ENCODE data around the gene NEDD8. TPM values are rescaled to one million over a fixed set of nuclear protein-coding genes. Genes with fewer than 3 reads are reported as not detected.

The NEDD8 gene
- total RNA-seq, 2 experiments from 2014 or later = 42.0 to 43.5 TPM

- no peak overlapping the region for H3K27ac ChIP-seq (ENCODE audit: low read depth in 1 of 2, low read length in 2 of 2)
- Mint-ChIP-seq H3K4me1 (ENCODE audit: low read depth) (peaks cover 84% of the 10 kb centered on the region), H3K27ac (peak overlapping the region; percentile 31), H3K27me3 (no peaks in the 10 kb centered on the region), H3K36me3 (ENCODE audit: low read depth) (peaks cover 90% of the 10 kb centered on the region), H3K4me3 (peak overlapping the region; percentile 15), H3K9me3 (no peaks in the 10 kb centered on the region)
- H3K4me1 ChIP-seq (ENCODE audit: insufficient read depth, low read length) = peaks cover 57% of the 10 kb centered on the region
- no peaks in the 10 kb centered on the region for H3K9me3 ChIP-seq (ENCODE audit: control insufficient read depth in 1 of 2, insufficient read depth in 1 of 2, low read length in 2 of 2)
- peaks cover 74% of the 10 kb centered on the region for H3K36me3 ChIP-seq (ENCODE audit: insufficient read depth, low read length)
- ChIA-PET POLR2A (interaction anchor here (0.5 to 2.6 kb wide), 7 partner anchors 9 to 97 kb away, joined by 3 to 11 read pairs (median 3); partner anchors contain the start of genes EMC9, MDP1 and TM9SF1), CTCF (interaction anchor here (3.3 kb wide), 1 partner anchor 22 kb away, joined by 14 read pairs; the partner anchor contains the start of gene MDP1)
- no peak overlapping the region for H3K4me3 ChIP-seq (ENCODE audit: low read length)
- intact Hi-C loops (cut with DNase I, micrococcal nuclease) = no loop called here
- DNase-seq (no peak), ATAC-seq (ENCODE audit: poor library complexity) (no peak)
- no peaks in the 10 kb centered on the region for H3K27me3 ChIP-seq (ENCODE audit: control insufficient read depth in 1 of 2, insufficient read depth in 2 of 2, low read length in 2 of 2)
- no peak for TF ChIP-seq CTCF (IDR thresholded peaks at IDR 0.05)
Measured at GRCh38 chr14:24238123-24238522, 6.0 kb upstream of the NEDD8 start.

GRCh38 chr14:24237463-24237955 lies 5.3 kb upstream of the NEDD8 start:
- intact Hi-C loops (cut with DNase I, micrococcal nuclease) = no loop called here
- no peaks in the 10 kb centered on the region for H3K9me3 Mint-ChIP-seq
- peak overlapping the region; percentile 32 for H3K4me3 Mint-ChIP-seq
- ChIA-PET POLR2A (interaction anchor here (0.8 to 2.6 kb wide), 6 partner anchors 10 to 96 kb away, joined by 3 to 11 read pairs (median 4); partner anchors contain the start of genes EMC9, MDP1 and TM9SF1), CTCF (interaction anchor here (3.3 kb wide), 1 partner anchor 22 kb away, joined by 14 read pairs; the partner anchor contains the start of gene MDP1)
- Histone ChIP-seq H3K9me3 (ENCODE audit: control insufficient read depth in 1 of 2, insufficient read depth in 1 of 2, low read length in 2 of 2) (no peaks in the 10 kb centered on the region), H3K36me3 (ENCODE audit: insufficient read depth, low read length) (peaks cover 74% of the 10 kb centered on the region), H3K27me3 (ENCODE audit: control insufficient read depth in 1 of 2, insufficient read depth in 2 of 2, low read length in 2 of 2) (no peaks in the 10 kb centered on the region), H3K4me1 (ENCODE audit: insufficient read depth, low read length) (peaks cover 56% of the 10 kb centered on the region), H3K4me3 (ENCODE audit: low read length) (no peak overlapping the region), H3K27ac (ENCODE audit: low read depth in 1 of 2, low read length in 2 of 2) (no peak overlapping the region)
- peaks cover 91% of the 10 kb centered on the region for H3K36me3 Mint-ChIP-seq (ENCODE audit: low read depth)
- H3K27me3 Mint-ChIP-seq = no peaks in the 10 kb centered on the region
- DNase-seq (no peak), ATAC-seq (ENCODE audit: poor library complexity) (no peak)
- H3K27ac Mint-ChIP-seq = peak overlapping the region; percentile 31
- peaks cover 87% of the 10 kb centered on the region for H3K4me1 Mint-ChIP-seq (ENCODE audit: low read depth)
- no peak for TF ChIP-seq CTCF (IDR thresholded peaks at IDR 0.05)

- Mint-ChIP-seq H3K27ac (peak overlapping the region; percentile 93), H3K36me3 (ENCODE audit: low read depth) (peaks cover 91% of the 10 kb centered on the region), H3K27me3 (no peaks in the 10 kb centered on the region), H3K4me3 (peak overlapping the region; percentile 32), H3K4me1 (ENCODE audit: low read depth) (peaks cover 87% of the 10 kb centered on the region), H3K9me3 (no peaks in the 10 kb centered on the region)
- intact Hi-C loops (cut with DNase I, micrococcal nuclease) = no loop called here
- H3K27me3 ChIP-seq (ENCODE audit: control insufficient read depth in 1 of 2, insufficient read depth in 2 of 2, low read length in 2 of 2) = no peaks in the 10 kb centered on the region
- peaks cover 55% of the 10 kb centered on the region for H3K4me1 ChIP-seq (ENCODE audit: insufficient read depth, low read length)
- H3K4me3 ChIP-seq (ENCODE audit: low read length) = no peak overlapping the region
- peaks cover 74% of the 10 kb centered on the region for H3K36me3 ChIP-seq (ENCODE audit: insufficient read depth, low read length)
- ChIA-PET CTCF (interaction anchor here (3.3 kb wide), 1 partner anchor 21 kb away, joined by 14 read pairs; the partner anchor contains the start of gene MDP1), POLR2A (interaction anchor here (0.6 to 2.6 kb wide), 7 partner anchors 20 to 95 kb away, joined by 3 to 11 read pairs (median 3); partner anchors contain the start of genes EMC9, MDP1, RABGGTA and TM9SF1)
- no peak for DNase-seq
- H3K27ac ChIP-seq (ENCODE audit: low read depth in 1 of 2, low read length in 2 of 2) = no peak overlapping the region
- ATAC-seq (ENCODE audit: poor library complexity) = no peak
- TF ChIP-seq CTCF (IDR thresholded peaks at IDR 0.05) = no peak
- H3K9me3 ChIP-seq (ENCODE audit: control insufficient read depth in 1 of 2, insufficient read depth in 1 of 2, low read length in 2 of 2) = no peaks in the 10 kb centered on the region
Measured at GRCh38 chr14:24236689-24237462, 4.7 kb upstream of the NEDD8 start.

Data from CD4-positive, alpha-beta T cell (primary cell).